Uterus (tissue), 2 donors: ENCODE results near the gene FAM163B.

Experiments used
- CTCF ChIP-seq, 4 experiments: fragments of 200-600 bp in 2 of 4; fragments of 450-650 bp in 2 of 4; sonication (generic) in 2 of 4; IDR thresholded peaks; one replicate each; pipeline ENCODE4 v1.5.1; 2016 to 2019; ENCODE audit warnings: antibody characterized with exemption in 4 of 4, mild to moderate bottlenecking in 2 of 4, moderate library complexity in 1 of 4
- POLR2A ChIP-seq, 2 donors: fragments of 450-650 bp; IDR thresholded peaks; one replicate each; pipeline ENCODE4 v1.6.1; 2016; ENCODE audit warnings: antibody characterized with exemption in 2 of 2, mild to moderate bottlenecking in 1 of 2, moderate library complexity in 1 of 2

DNA sequence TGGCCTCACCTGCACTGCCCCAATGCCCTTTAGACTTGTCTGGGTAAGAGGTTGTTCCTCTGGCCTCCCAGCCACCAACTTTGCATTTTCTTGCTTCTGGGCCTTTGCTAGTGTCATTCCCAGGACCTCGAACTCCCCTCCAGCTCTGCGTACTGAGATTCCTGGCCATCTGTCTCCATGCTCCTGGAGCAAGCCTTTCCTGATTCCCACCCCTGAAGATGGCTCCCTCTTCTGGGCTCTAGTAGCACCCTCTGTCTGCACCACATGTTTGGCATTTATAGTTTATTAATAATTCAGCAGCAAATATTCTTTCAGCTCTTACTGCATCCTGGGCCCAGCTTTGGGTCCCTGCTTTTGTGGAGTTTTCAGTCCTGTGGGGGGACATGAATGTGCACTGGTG, 14.9 kb downstream of the FAM163B start:
- TF ChIP-seq POLR2A (IDR thresholded peaks at IDR 0.05) (no peak), CTCF (IDR thresholded peaks at IDR 0.05) (no peak)
